Chondrocyte (in vitro differentiated cells): ENCODE measurements around the gene NXF1. TPM values are rescaled to one million over a fixed set of nuclear protein-coding genes. Genes with fewer than 3 reads are reported as not detected.

Experiments
- DNase-seq: peaks from one replicate; pipeline ENCODE4 v3.0.0; 2021; ENCODE audit warnings: mixed read lengths, low spot score
- H3K27ac Mint-ChIP-seq: one replicate; pipeline ENCODE4 v1.8.0; 2021; ENCODE audit warnings: mild to moderate bottlenecking, moderate library complexity, mixed read lengths; ENCODE audit not compliant: unreplicated experiment
- H3K27me3 Mint-ChIP-seq: 2 replicates; pipeline ENCODE4 v1.8.0; 2021; ENCODE audit warnings: low read depth, mixed read lengths
- H3K36me3 Mint-ChIP-seq: 2 replicates; pipeline ENCODE4 v1.8.0; 2021; ENCODE audit warnings: low read depth, mixed read lengths
- H3K4me1 Mint-ChIP-seq: 2 replicates; pipeline ENCODE4 v1.8.0; 2021; ENCODE audit warnings: low read depth, mild to moderate bottlenecking, mixed read lengths
- H3K4me3 Mint-ChIP-seq: one replicate; pipeline ENCODE4 v1.8.0; 2021; ENCODE audit warnings: mild to moderate bottlenecking, moderate library complexity, mixed read lengths; ENCODE audit not compliant: unreplicated experiment
- H3K9me3 Mint-ChIP-seq: 2 replicates; pipeline ENCODE4 v1.8.0; 2021; ENCODE audit warnings: low read depth, mixed read lengths
- total RNA-seq: library from RNA; stranded (reverse); gene quantifications from 3 replicates; pipeline ENCODE4 v1.2.1, GENCODE V29; 2021
- TF ChIP-seq, protein P1 (sequence below): fragments of 200-600 bp; sonication (generic); IDR thresholded peaks from 2 replicates; pipeline ENCODE4 v1.5.0; 2021; ENCODE audit warnings: antibody characterized with exemption, mild to moderate bottlenecking, moderate library complexity

NXF1 gene
- total RNA-seq, 1 donor from 2014 or later: 51.3 TPM

- Mint-ChIP-seq H3K4me1 (no peaks in the 10 kb centered on the region), H3K4me3 (no peak overlapping the region), H3K36me3 (peaks cover 22% of the 10 kb centered on the region)
These were observed 26.8 kb downstream of the NXF1 start for GRCh38 chr11:62778441-62778840.

DNA sequence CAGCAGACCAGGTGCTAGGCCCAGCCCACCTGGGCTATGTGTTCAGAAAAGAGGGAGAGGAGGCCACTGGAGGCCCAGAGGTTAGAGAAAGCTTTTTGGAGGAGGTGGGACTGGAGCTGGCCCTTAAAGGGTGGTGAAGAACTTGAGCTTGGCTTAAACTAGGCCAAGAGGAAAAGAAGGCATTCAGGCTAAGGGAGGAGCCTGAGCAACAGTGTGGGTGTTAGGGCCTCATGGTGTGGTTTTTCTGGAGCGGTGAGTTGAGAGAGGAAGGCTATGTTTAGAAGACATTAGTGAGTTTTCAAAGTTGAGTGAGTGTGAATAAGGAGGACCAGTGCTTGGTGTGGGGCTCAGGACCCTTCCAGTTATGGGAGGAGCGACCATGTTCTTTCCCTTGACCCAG is 27.9 kb downstream of the NXF1 start:
- Mint-ChIP-seq H3K27me3 (no peaks in the 10 kb centered on the region), H3K27ac (no peak overlapping the region), H3K4me1 (no peaks in the 10 kb centered on the region), H3K4me3 (no peak overlapping the region), H3K36me3 (peaks cover 16% of the 10 kb centered on the region), H3K9me3 (no peaks in the 10 kb centered on the region)
- DNase-seq: no peak
- TF ChIP-seq, protein P1, sequence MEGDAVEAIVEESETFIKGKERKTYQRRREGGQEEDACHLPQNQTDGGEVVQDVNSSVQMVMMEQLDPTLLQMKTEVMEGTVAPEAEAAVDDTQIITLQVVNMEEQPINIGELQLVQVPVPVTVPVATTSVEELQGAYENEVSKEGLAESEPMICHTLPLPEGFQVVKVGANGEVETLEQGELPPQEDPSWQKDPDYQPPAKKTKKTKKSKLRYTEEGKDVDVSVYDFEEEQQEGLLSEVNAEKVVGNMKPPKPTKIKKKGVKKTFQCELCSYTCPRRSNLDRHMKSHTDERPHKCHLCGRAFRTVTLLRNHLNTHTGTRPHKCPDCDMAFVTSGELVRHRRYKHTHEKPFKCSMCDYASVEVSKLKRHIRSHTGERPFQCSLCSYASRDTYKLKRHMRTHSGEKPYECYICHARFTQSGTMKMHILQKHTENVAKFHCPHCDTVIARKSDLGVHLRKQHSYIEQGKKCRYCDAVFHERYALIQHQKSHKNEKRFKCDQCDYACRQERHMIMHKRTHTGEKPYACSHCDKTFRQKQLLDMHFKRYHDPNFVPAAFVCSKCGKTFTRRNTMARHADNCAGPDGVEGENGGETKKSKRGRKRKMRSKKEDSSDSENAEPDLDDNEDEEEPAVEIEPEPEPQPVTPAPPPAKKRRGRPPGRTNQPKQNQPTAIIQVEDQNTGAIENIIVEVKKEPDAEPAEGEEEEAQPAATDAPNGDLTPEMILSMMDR: no peak

More at GRCh38 chr11:62778441-62778840, 26.8 kb downstream of the NXF1 start:
- TF ChIP-seq, protein P1: no peak
- no peak for DNase-seq
- H3K27ac Mint-ChIP-seq: no peak overlapping the region
- no peaks in the 10 kb centered on the region for H3K27me3 Mint-ChIP-seq
- H3K9me3 Mint-ChIP-seq: no peaks in the 10 kb centered on the region

DNA sequence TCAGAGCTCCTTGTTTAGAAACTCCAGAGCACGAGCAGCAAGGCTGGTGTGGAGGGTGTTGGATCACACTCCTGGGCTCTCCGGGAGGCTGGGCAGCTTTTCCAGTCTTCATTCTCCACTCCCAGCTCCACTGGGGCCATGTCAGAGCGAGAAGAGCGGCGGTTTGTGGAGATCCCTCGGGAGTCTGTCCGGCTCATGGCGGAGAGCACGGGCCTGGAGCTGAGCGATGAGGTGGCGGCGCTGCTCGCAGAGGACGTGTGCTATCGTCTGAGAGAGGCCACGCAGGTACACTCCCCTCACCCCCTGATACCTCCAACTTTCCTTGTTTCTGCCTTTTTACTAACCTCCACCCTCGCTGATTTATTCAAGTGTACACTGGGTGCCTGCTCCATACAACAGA is 29.6 kb downstream of the NXF1 start:
- peaks cover 16% of the 10 kb centered on the region for H3K36me3 Mint-ChIP-seq
- H3K27me3 Mint-ChIP-seq: no peaks in the 10 kb centered on the region
- H3K4me3 Mint-ChIP-seq: no peak overlapping the region
- TF ChIP-seq, protein P1: no peak
- H3K27ac Mint-ChIP-seq: no peak overlapping the region
- peaks cover 11% of the 10 kb centered on the region for H3K4me1 Mint-ChIP-seq
- no peak for DNase-seq
- no peaks in the 10 kb centered on the region for H3K9me3 Mint-ChIP-seq

- DNase-seq: no peak
- Mint-ChIP-seq H3K4me1 (peaks cover 23% of the 10 kb centered on the region), H3K36me3 (peaks cover 16% of the 10 kb centered on the region), H3K4me3 (no peak overlapping the region), H3K27ac (no peak overlapping the region), H3K9me3 (no peaks in the 10 kb centered on the region), H3K27me3 (no peaks in the 10 kb centered on the region)
- TF ChIP-seq, protein P1: no peak
These were observed 30.8 kb downstream of the NXF1 start for GRCh38 chr11:62774407-62774806.

- TF ChIP-seq, protein P1: no peak
- H3K4me3 Mint-ChIP-seq: peak within 1 kb of the TSS; percentile 86
These were observed 33.9 kb downstream of the NXF1 start, which contains the start of gene TAF6L for GRCh38 chr11:62771144-62772021. Gene TAF6L (plus strand): TSS chr11:62771396. CDS start chr11:62775784, 4,388 bp downstream.

More at GRCh38 chr11:62771144-62772021, 33.9 kb downstream of the NXF1 start, which contains the start of gene TAF6L:
- Mint-ChIP-seq H3K27ac (peak within 1 kb of the TSS; percentile 96), H3K4me1 (peaks cover 23% of the 10 kb centered on the region), H3K9me3 (no peaks in the 10 kb centered on the region), H3K27me3 (no peaks in the 10 kb centered on the region), H3K36me3 (peaks cover 8% of the 10 kb centered on the region)
- peak; percentile 99 for DNase-seq
